HCT116 (cell line): ENCODE results near the gene RGP1. TPM values are rescaled to one million over a fixed set of nuclear protein-coding genes. Genes with fewer than 3 reads are reported as not detected.

Source experiments
- ATAC-seq: fragments of 200-7000 bp; cut with Tn5 transposase; 2 replicates; pipeline ENCODE4 v1.9.1; 2020; ENCODE audit warnings: mild to moderate bottlenecking, moderate library complexity
- BruUV-seq: library from RNA; stranded (reverse); fragments of 400-500 nt; replicated peaks from 2 replicates; lab custom pipeline; 2021; lab: Mats Ljungman, UMichigan
- CTCF ChIA-PET: fragments of 300-600 bp; sonication (Branson Sonifier 250); formaldehyde crosslinking; loops from one replicate; lab custom pipeline; 2021; ENCODE audit warnings: antibody characterized with exemption; lab: Charles Lee
- POLR2A ChIA-PET: fragments of 300-600, 350-600 bp; sonication (Branson Sonifier 250); formaldehyde crosslinking; loops from one replicate; lab custom pipeline; 2021; ENCODE audit warnings: antibody characterized with exemption; lab: Charles Lee
- RAD21 ChIA-PET, 2 experiments: fragments of 300-600 bp; sonication (Branson Sonifier 250); formaldehyde crosslinking; loops; one replicate each; lab custom pipeline; 2023; ENCODE audit warnings: low total read pairs in 2 of 2; ENCODE audit not compliant: uncharacterized antibody in 2 of 2, unreplicated experiment in 2 of 2, low non-redundant PET in 1 of 2; lab: Charles Lee
- DNase-seq: peaks from one replicate; pipeline ENCODE4 v3.0.0-alpha.2; 2010; ENCODE audit warnings: low read depth, low spot score
- H2AFZ ChIP-seq: fragments of 200-600 bp; shearing (Covaris generic), sonication (generic); 2 replicates; pipeline ENCODE4 v1.6.1; 2017; ENCODE audit warnings: low read depth, mixed run types, mixed read lengths, antibody characterized with exemption, low read length; ENCODE audit not compliant: poor library complexity, severe bottlenecking
- H3K27ac ChIP-seq: 2 replicates; pipeline ENCODE4 v1.5.1; 2012; ENCODE audit warnings: low read depth, low read length
- H3K27me3 ChIP-seq: fragments of 200-600 bp; sonication (generic); 2 replicates; pipeline ENCODE4 v1.6.1; 2016; ENCODE audit warnings: mixed run types, low read length, mixed read lengths; ENCODE audit not compliant: insufficient read depth
- H3K36me3 ChIP-seq, 2 experiments: fragments of 200-500 bp in 1 of 2; fragments of 200-600 bp in 1 of 2; sonication (Bioruptor generic) in 1 of 2; sonication (generic) in 1 of 2; 2 replicates each; pipeline versions ENCODE4 v1.5.1 to v1.6.1; 2014 to 2016; ENCODE audit warnings: low read length in 2 of 2, inconsistent platforms in 1 of 2, mixed read lengths in 1 of 2, mixed run types in 1 of 2; ENCODE audit not compliant: insufficient read depth in 2 of 2, control insufficient read depth in 1 of 2
- H3K4me1 ChIP-seq, 2 experiments: fragments of 200-600 bp in 1 of 2; sonication (generic) in 1 of 2; 2 replicates each; pipeline versions ENCODE4 v1.5.1 to v1.6.1; 2012 to 2017; ENCODE audit warnings: low read length in 2 of 2, inconsistent platforms in 1 of 2, mild to moderate bottlenecking in 1 of 2, mixed read lengths in 1 of 2, mixed run types in 1 of 2, moderate library complexity in 1 of 2; ENCODE audit not compliant: insufficient read depth in 2 of 2, control insufficient read depth in 1 of 2
- H3K4me2 ChIP-seq: fragments of 200-600 bp; sonication (generic); 2 replicates; pipeline ENCODE4 v1.6.1; 2017; ENCODE audit warnings: mixed run types, low read length, mixed read lengths
- H3K4me3 ChIP-seq, 2 experiments: fragments of 200-600 bp in 1 of 2; sonication (generic) in 1 of 2; replicated peaks in 1 of 2; 2 replicates each; pipeline ENCODE4 v1.5.1; 2011 to 2016; ENCODE audit warnings: low read length in 2 of 2, control low read depth in 1 of 2, low read depth in 1 of 2, mild to moderate bottlenecking in 1 of 2, mixed read lengths in 1 of 2, mixed run types in 1 of 2
- H3K79me2 ChIP-seq: fragments of 200-600 bp; sonication (generic); 2 replicates; pipeline ENCODE4 v1.6.1; 2017; ENCODE audit warnings: mild to moderate bottlenecking, mixed run types, low read length, moderate library complexity, mixed read lengths; ENCODE audit not compliant: insufficient read depth
- H3K9ac ChIP-seq: fragments of 200-600 bp; sonication (generic); 2 replicates; pipeline ENCODE4 v1.6.1; 2016; ENCODE audit warnings: low read length, mixed read lengths
- H3K9me2 ChIP-seq: fragments of 200-600 bp; sonication (generic), shearing (Covaris generic); 2 replicates; pipeline ENCODE4 v1.6.1; 2017; ENCODE audit warnings: mixed run types, mild to moderate bottlenecking, moderate library complexity; ENCODE audit not compliant: insufficient read depth
- H3K9me3 ChIP-seq, 2 experiments: fragments of 200-500 bp in 1 of 2; fragments of 200-600 bp in 1 of 2; sonication (Bioruptor generic) in 1 of 2; sonication (generic) in 1 of 2; 2 replicates each; pipeline ENCODE4 v1.6.1; 2014 to 2017; ENCODE audit warnings: low read length in 2 of 2, mixed read lengths in 2 of 2, inconsistent platforms in 1 of 2, low read depth in 1 of 2, mild to moderate bottlenecking in 1 of 2, mixed run types in 1 of 2, moderate library complexity in 1 of 2; ENCODE audit not compliant: control insufficient read depth in 1 of 2, insufficient read depth in 1 of 2
- H4K20me1 ChIP-seq: fragments of 200-600 bp; sonication (generic), shearing (Covaris generic); 2 replicates; pipeline ENCODE4 v1.6.1; 2017; ENCODE audit warnings: mixed run types, mild to moderate bottlenecking, moderate library complexity; ENCODE audit not compliant: insufficient read depth
- CBX3 ChIP-seq: IDR thresholded peaks from 2 replicates; pipeline ENCODE4 v1.6.1; 2012; ENCODE audit warnings: low read depth
- EGR1 ChIP-seq: IDR thresholded peaks from 2 replicates; pipeline ENCODE4 v1.6.1; 2012; ENCODE audit warnings: low read depth
- ELF1 ChIP-seq: IDR thresholded peaks from 2 replicates; pipeline ENCODE4 v1.6.1; 2012; ENCODE audit warnings: low read depth, borderline replicate concordance
- EZH2phosphoT487 ChIP-seq: fragments of 200-600 bp; IDR thresholded peaks from 2 replicates; pipeline ENCODE4 v1.6.1; 2018; ENCODE audit warnings: antibody characterized with exemption, borderline replicate concordance
- POLR2A ChIP-seq: IDR thresholded peaks from 2 replicates; pipeline ENCODE4 v1.7.0; 2011; ENCODE audit warnings: borderline replicate concordance; ENCODE audit not compliant: insufficient read depth, insufficient read length; ENCODE audit errors: extremely low read depth
- POLR2AphosphoS5 ChIP-seq: IDR thresholded peaks from 2 replicates; pipeline ENCODE4 v1.6.1; 2011; ENCODE audit warnings: mild to moderate bottlenecking, low read depth, low read length, moderate library complexity
- RAD21 ChIP-seq: IDR thresholded peaks from 2 replicates; pipeline ENCODE4 v1.6.1; 2012; ENCODE audit warnings: low read depth, mild to moderate bottlenecking
- SIN3A ChIP-seq: IDR thresholded peaks from 2 replicates; pipeline ENCODE4 v1.6.1; 2012; ENCODE audit warnings: low read depth
- SP1 ChIP-seq: IDR thresholded peaks from 2 replicates; pipeline ENCODE4 v1.6.1; 2012; ENCODE audit warnings: low read depth
- SRF ChIP-seq: IDR thresholded peaks from 2 replicates; pipeline ENCODE4 v1.6.1; 2012; ENCODE audit warnings: low read depth
- TCF7L2 ChIP-seq: IDR thresholded peaks from 2 replicates; pipeline ENCODE4 v1.7.0; 2011; ENCODE audit warnings: borderline replicate concordance, inconsistent platforms; ENCODE audit not compliant: insufficient read depth, insufficient read length; ENCODE audit errors: extremely low read depth
- YY1 ChIP-seq: IDR thresholded peaks from 2 replicates; pipeline ENCODE4 v1.6.1; 2011; ENCODE audit warnings: low read length, low read depth, moderate library complexity, mild to moderate bottlenecking; ENCODE audit not compliant: insufficient replicate concordance; ENCODE audit errors: extremely low read depth
- ZFX ChIP-seq: fragments of 450-650 bp; IDR thresholded peaks from 2 replicates; pipeline ENCODE4 v1.6.1; 2017
- ZNF274 ChIP-seq: fragments of 200-500 bp; sonication (Bioruptor generic); IDR thresholded peaks from 2 replicates; pipeline ENCODE4 v1.6.1; 2014; ENCODE audit warnings: mild to moderate bottlenecking, low read depth, low read length, inconsistent platforms
- intact Hi-C: fragments of 100-400 bp; cut with micrococcal nuclease; formaldehyde crosslinking; loops from 2 replicates; pipeline ENCODE4 v1.10.0; 2022
- total RNA-seq: library from RNA; stranded (reverse); gene quantifications from one replicate; pipeline ENCODE4 v1.2.1, GENCODE V29; 2021; ENCODE audit not compliant: unreplicated experiment
- TF ChIP-seq, protein P1 (sequence below), 3 experiments: fragments of 200-600 bp in 1 of 3; sonication (generic) in 1 of 3; IDR thresholded peaks in 2 of 3; conservative IDR thresholded peaks in 1 of 3; 2 replicates each; pipeline ENCODE4 v1.5.1; 2012 to 2017; ENCODE audit warnings: low read depth in 2 of 3, low read length in 2 of 3, antibody characterized with exemption in 1 of 3, borderline replicate concordance in 1 of 3, control low read depth in 1 of 3, mild to moderate bottlenecking in 1 of 3, mixed read lengths in 1 of 3, mixed run types in 1 of 3, moderate library complexity in 1 of 3; ENCODE audit not compliant: insufficient read depth in 1 of 3
- TF ChIP-seq, protein P2 (sequence below): IDR thresholded peaks from 2 replicates; pipeline ENCODE4 v1.6.1; 2012; ENCODE audit warnings: low read depth
- TF ChIP-seq, protein P3 (sequence below): IDR thresholded peaks from 2 replicates; pipeline ENCODE4 v1.6.1; 2011; ENCODE audit warnings: mild to moderate bottlenecking, low read length, moderate library complexity; ENCODE audit not compliant: insufficient replicate concordance; ENCODE audit errors: extremely low read depth

Gene RGP1
- total RNA-seq, 1 experiment from 2014 or later: 32.6 TPM

DNA sequence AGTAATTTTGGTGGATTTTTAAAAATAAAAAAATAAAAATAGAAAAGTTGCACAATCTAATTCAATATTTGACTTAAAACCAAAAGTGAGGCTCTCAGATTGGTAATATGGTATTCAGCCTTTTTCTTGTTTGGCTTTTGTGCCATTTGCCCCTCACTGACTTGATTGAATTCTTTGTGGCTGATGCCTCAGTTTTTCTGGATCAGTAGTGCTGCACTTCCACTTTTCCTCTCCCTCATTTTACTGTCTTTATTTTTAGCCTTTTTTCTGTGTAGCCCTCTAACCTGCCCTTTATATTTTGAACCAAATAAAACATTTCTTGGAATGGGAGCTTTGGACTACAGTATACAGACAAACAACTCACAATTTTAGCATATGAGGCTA is 8.8 kb downstream of the RGP1 start:
- intact Hi-C loops: no loop called here
- POLR2A ChIA-PET: interaction anchor here (2.1 kb wide), 1 partner anchor 8 kb away, joined by 5 read pairs; the partner anchor contains the start of genes GBA2 and RGP1
- H3K79me2 ChIP-seq: peaks cover 42% of the 10 kb centered on the region
- H3K4me1 ChIP-seq: peaks cover 10 to 25% of the 10 kb centered on the region in 2 experiments; a peak in 3 of 4 replicates
- H3K27ac ChIP-seq: peak overlapping the region; percentile 88; the same call in 1 of the 2 replicates
- RAD21 ChIA-PET: no interaction called here
- H3K9ac ChIP-seq: peak overlapping the region; percentile 89
- H3K9me3 ChIP-seq: no peaks in the 10 kb centered on the region
- peaks cover 6 to 8% of the 10 kb centered on the region in 2 experiments; a peak in 3 of 4 replicates for H3K36me3 ChIP-seq
- no peaks in the 10 kb centered on the region for H4K20me1 ChIP-seq
- peak overlapping the region; percentile 81 for H3K4me2 ChIP-seq
- no peaks in the 10 kb centered on the region for H3K27me3 ChIP-seq
- DNase-seq: no peak
- no peak overlapping the region for H2AFZ ChIP-seq
- TF ChIP-seq SP1 (no peak), YY1 (no peak), RAD21 (no peak), SIN3A (no peak), ZNF274 (no peak), CBX3 (no peak), SRF (no peak), POLR2AphosphoS5 (no peak), EZH2phosphoT487 (no peak), TCF7L2 (no peak), EGR1 (no peak), ZFX (no peak), POLR2A (no peak), ELF1 (no peak)
- TF ChIP-seq, protein P1, sequence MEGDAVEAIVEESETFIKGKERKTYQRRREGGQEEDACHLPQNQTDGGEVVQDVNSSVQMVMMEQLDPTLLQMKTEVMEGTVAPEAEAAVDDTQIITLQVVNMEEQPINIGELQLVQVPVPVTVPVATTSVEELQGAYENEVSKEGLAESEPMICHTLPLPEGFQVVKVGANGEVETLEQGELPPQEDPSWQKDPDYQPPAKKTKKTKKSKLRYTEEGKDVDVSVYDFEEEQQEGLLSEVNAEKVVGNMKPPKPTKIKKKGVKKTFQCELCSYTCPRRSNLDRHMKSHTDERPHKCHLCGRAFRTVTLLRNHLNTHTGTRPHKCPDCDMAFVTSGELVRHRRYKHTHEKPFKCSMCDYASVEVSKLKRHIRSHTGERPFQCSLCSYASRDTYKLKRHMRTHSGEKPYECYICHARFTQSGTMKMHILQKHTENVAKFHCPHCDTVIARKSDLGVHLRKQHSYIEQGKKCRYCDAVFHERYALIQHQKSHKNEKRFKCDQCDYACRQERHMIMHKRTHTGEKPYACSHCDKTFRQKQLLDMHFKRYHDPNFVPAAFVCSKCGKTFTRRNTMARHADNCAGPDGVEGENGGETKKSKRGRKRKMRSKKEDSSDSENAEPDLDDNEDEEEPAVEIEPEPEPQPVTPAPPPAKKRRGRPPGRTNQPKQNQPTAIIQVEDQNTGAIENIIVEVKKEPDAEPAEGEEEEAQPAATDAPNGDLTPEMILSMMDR (IDR thresholded peaks at IDR 0.05 in 2 of 3, conservative IDR thresholded peaks at IDR 0.05 in 1 of 3; ENCODE audit: borderline replicate concordance in 1 of 3, insufficient read depth in 1 of 3, low read depth in 2 of 3, low read length in 2 of 3): no peak
- TF ChIP-seq, protein P2, sequence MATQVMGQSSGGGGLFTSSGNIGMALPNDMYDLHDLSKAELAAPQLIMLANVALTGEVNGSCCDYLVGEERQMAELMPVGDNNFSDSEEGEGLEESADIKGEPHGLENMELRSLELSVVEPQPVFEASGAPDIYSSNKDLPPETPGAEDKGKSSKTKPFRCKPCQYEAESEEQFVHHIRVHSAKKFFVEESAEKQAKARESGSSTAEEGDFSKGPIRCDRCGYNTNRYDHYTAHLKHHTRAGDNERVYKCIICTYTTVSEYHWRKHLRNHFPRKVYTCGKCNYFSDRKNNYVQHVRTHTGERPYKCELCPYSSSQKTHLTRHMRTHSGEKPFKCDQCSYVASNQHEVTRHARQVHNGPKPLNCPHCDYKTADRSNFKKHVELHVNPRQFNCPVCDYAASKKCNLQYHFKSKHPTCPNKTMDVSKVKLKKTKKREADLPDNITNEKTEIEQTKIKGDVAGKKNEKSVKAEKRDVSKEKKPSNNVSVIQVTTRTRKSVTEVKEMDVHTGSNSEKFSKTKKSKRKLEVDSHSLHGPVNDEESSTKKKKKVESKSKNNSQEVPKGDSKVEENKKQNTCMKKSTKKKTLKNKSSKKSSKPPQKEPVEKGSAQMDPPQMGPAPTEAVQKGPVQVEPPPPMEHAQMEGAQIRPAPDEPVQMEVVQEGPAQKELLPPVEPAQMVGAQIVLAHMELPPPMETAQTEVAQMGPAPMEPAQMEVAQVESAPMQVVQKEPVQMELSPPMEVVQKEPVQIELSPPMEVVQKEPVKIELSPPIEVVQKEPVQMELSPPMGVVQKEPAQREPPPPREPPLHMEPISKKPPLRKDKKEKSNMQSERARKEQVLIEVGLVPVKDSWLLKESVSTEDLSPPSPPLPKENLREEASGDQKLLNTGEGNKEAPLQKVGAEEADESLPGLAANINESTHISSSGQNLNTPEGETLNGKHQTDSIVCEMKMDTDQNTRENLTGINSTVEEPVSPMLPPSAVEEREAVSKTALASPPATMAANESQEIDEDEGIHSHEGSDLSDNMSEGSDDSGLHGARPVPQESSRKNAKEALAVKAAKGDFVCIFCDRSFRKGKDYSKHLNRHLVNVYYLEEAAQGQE: no peak
- TF ChIP-seq, protein P3, sequence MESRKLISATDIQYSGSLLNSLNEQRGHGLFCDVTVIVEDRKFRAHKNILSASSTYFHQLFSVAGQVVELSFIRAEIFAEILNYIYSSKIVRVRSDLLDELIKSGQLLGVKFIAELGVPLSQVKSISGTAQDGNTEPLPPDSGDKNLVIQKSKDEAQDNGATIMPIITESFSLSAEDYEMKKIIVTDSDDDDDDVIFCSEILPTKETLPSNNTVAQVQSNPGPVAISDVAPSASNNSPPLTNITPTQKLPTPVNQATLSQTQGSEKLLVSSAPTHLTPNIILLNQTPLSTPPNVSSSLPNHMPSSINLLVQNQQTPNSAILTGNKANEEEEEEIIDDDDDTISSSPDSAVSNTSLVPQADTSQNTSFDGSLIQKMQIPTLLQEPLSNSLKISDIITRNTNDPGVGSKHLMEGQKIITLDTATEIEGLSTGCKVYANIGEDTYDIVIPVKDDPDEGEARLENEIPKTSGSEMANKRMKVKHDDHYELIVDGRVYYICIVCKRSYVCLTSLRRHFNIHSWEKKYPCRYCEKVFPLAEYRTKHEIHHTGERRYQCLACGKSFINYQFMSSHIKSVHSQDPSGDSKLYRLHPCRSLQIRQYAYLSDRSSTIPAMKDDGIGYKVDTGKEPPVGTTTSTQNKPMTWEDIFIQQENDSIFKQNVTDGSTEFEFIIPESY: no peak
- H3K9me2 ChIP-seq: no peaks in the 10 kb centered on the region
- H3K4me3 ChIP-seq: peak overlapping the region; percentile 81 to 83
- CTCF ChIA-PET: no interaction called here
- no peak for ATAC-seq
- BruUV-seq: TSS peak; percentile 33
